Esophagus squamous epithelium (tissue), 5 donors: ENCODE measurements around the gene PTPN20. TPM values are rescaled to one million over a fixed set of nuclear protein-coding genes. Genes with fewer than 3 reads are reported as not detected.

Source experiments
- DNase-seq: peaks from one replicate; lab custom pipeline; 2025; lab: John Stamatoyannopoulos, UW
- H3K27ac ChIP-seq, 4 donors: fragments of 200-600 bp; sonication (generic); one replicate each; pipeline ENCODE4 v1.5.1; 2016 to 2019; ENCODE audit warnings: mild to moderate bottlenecking in 1 of 4
- H3K27me3 ChIP-seq, 4 donors: fragments of 200-600 bp; sonication (generic); 1 replicate in 3 of 4; 2 replicates in 1 of 4; pipeline versions ENCODE4 v1.5.1 to v1.6.0; 2017 to 2021; ENCODE audit warnings: antibody characterized with exemption in 1 of 4
- H3K36me3 ChIP-seq, 3 donors: fragments of 200-600 bp; sonication (generic); one replicate each; pipeline ENCODE4 v1.5.1; 2016 to 2019
- H3K4me1 ChIP-seq, 3 donors: fragments of 200-600 bp; sonication (generic); one replicate each; pipeline ENCODE4 v1.5.1; 2017 to 2019
- H3K4me3 ChIP-seq, 4 donors: fragments of 200-600 bp; sonication (generic); 1 replicate in 3 of 4; 2 replicates in 1 of 4; pipeline ENCODE4 v1.5.1; 2016 to 2019; ENCODE audit warnings: mild to moderate bottlenecking in 2 of 4, moderate library complexity in 1 of 4
- H3K9me3 ChIP-seq, 3 donors: fragments of 200-600 bp; sonication (generic); one replicate each; pipeline ENCODE4 v1.5.1; 2016 to 2019
- CTCF ChIP-seq, 6 experiments: fragments of 450-650 bp in 4 of 6; fragments of 200-600 bp in 2 of 6; sonication (generic) in 2 of 6; IDR thresholded peaks; one replicate each; pipeline ENCODE4 v1.5.1; 2016 to 2019; ENCODE audit warnings: antibody characterized with exemption in 6 of 6, mild to moderate bottlenecking in 4 of 6, moderate library complexity in 4 of 6
- POLR2A ChIP-seq, 4 donors: fragments of 450-650 bp; IDR thresholded peaks; one replicate each; pipeline ENCODE4 v1.6.1; 2017; ENCODE audit warnings: antibody characterized with exemption in 4 of 4, mild to moderate bottlenecking in 4 of 4, moderate library complexity in 3 of 4
- WGBS, 2 donors: methylation state at CpG; one replicate each; pipeline ENCODE4 v1.1.5; 2018; 5-methylcytosine and 5-hydroxymethylcytosine counted together
- intact Hi-C: fragments of 100-400 bp; cut with DNase I; formaldehyde crosslinking; loops from one replicate; pipeline ENCODE4 v1.15.0; 2022
- total RNA-seq, 4 donors: library from RNA; depleted of rRNA; stranded (reverse); fragments of >200 nt; gene quantifications; one replicate each; pipeline ENCODE4 v1.1.0, GENCODE V29; 2016
- donor health status: DM: yes; HTN: yes; CAD: no.

The PTPN20 gene
- total RNA-seq, 4 donors from 2014 or later: 1.8 to 7.5 (median 5.0) TPM

- 80 to 90% methylated on average over 2 to 3 of the region's 4 CpGs for WGBS, 2 donors
- H3K27ac ChIP-seq: no peak overlapping the region
- H3K4me1 ChIP-seq: no peaks in the 10 kb centered on the region
- no peak for TF ChIP-seq CTCF (IDR thresholded peaks at IDR 0.05)
- no peak for TF ChIP-seq POLR2A (IDR thresholded peaks at IDR 0.05)
- DNase-seq: no peak
- no peaks in the 10 kb centered on the region for H3K36me3 ChIP-seq
- no peak overlapping the region for H3K4me3 ChIP-seq
- intact Hi-C loops: no loop called here
- peaks cover 0 to 12% (median 0%) of the 10 kb centered on the region in 4 donors for H3K27me3 ChIP-seq
- no peaks in the 10 kb centered on the region for H3K9me3 ChIP-seq
These were observed 124.7 kb downstream of the PTPN20 start for GRCh38 chr10:47035819-47036337.

GRCh38 chr10:47036771-47037170, 125.5 kb downstream of the PTPN20 start:
- H3K27me3 ChIP-seq: peaks cover 0 to 12% (median 0%) of the 10 kb centered on the region in 4 donors
- H3K27ac ChIP-seq: no peak overlapping the region
- DNase-seq: no peak
- no peaks in the 10 kb centered on the region for H3K36me3 ChIP-seq
- H3K9me3 ChIP-seq: no peaks in the 10 kb centered on the region
- intact Hi-C loops: no loop called here
- no peaks in the 10 kb centered on the region for H3K4me1 ChIP-seq
- no peak for TF ChIP-seq POLR2A (IDR thresholded peaks at IDR 0.05)
- TF ChIP-seq CTCF (IDR thresholded peaks at IDR 0.05): no peak
- 60 to 77% methylated on average over 1 to 2 of the region's 7 CpGs for WGBS, 2 donors
- H3K4me3 ChIP-seq: no peak overlapping the region

DNA sequence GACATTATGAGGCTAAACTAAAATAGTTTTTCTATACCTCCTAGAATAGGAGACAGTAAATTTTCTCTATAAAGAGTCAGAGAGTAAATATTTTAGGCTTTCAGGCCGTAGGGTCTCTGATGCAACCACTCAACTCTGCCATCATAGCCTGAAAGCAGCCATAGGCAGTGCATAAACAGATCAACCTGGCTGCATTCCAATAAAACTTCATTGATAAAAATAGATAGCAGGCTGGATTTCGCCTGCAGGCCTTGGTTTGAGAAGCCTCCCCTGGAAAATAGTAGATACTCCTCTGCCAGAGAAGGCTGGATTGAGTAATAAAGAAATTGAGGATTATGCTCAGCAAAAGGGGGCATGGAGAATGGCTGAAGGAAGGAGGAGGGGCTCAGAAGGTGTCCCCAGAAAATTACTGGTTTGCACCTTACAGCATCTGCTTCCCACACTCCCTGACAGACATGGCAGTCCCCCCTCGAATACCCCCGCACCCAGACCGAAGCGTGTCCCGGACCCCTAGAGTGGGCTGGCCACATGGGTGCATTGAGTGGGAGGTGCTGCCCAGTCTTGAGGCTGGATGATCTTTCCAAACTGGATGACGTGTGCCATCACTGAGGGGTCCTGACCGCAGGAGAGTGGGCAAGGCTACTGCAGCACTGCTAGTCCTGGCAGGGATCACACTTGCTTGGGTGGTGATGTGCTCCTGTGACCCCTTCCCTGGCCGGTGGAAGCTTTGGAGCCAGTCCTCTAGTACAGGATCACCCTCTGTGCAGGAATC, 126.6 kb downstream of the PTPN20 start:
- no peaks in the 10 kb centered on the region for H3K36me3 ChIP-seq
- no peak for DNase-seq
- TF ChIP-seq CTCF (IDR thresholded peaks at IDR 0.05) (no peak), POLR2A (IDR thresholded peaks at IDR 0.05) (no peak)

DNA sequence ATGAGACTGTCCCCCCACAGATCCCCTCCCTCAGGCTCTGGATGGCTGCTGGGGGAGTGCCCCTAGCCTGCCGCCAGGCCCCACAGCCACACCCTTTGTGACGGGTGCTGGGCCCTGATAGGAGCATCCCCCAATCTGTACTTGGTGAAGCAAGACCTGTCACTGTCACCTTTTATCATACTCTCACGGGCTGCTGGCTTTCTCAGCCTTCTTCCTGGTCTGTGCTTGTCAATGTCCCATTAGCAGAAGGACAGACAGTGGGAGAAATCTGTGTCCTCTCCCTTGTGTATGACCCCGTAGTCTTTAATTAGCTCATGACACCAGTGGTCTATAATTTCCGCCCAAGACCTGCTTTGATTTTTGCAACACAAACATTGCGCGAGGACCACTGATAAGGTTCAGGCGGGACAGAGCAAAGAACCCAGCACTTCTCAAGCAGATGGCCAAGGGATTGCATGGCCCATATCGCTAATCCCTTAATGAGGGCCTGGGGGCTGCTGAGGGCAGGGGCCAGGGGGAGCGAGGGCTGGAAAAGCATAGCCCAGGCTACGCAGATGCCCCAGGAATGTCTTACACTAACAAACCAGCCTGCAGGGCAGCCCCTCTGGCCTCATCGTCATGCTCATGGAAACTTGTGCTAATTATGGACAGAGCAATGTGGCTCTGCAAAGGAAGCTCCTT, 127.8 kb downstream of the PTPN20 start:
- Histone ChIP-seq H3K27me3 (peaks cover 0 to 12% (median 0%) of the 10 kb centered on the region in 4 donors), H3K27ac (no peak overlapping the region), H3K4me1 (no peaks in the 10 kb centered on the region), H3K36me3 (no peaks in the 10 kb centered on the region), H3K4me3 (no peak overlapping the region), H3K9me3 (no peaks in the 10 kb centered on the region)
- DNase-seq: no peak
- intact Hi-C loops: no loop called here
- WGBS, 2 donors: 53 to 64% methylated on average over 3 to 9 of the region's 12 CpGs
- TF ChIP-seq CTCF (IDR thresholded peaks at IDR 0.05): no peak

More for the DNA sequence above, 126.6 kb downstream of the PTPN20 start:
- no peaks in the 10 kb centered on the region for H3K4me1 ChIP-seq
- peaks cover 0 to 12% (median 0%) of the 10 kb centered on the region in 4 donors for H3K27me3 ChIP-seq
- intact Hi-C loops: no loop called here
- 71 to 74% methylated on average over 7 to 8 of the region's 10 CpGs for WGBS, 2 donors
- no peak overlapping the region for H3K4me3 ChIP-seq
- H3K9me3 ChIP-seq: no peaks in the 10 kb centered on the region
- H3K27ac ChIP-seq: no peak overlapping the region

- no peaks in the 10 kb centered on the region for H3K36me3 ChIP-seq
- no peak overlapping the region for H3K4me3 ChIP-seq
- intact Hi-C loops: no loop called here
- TF ChIP-seq CTCF (IDR thresholded peaks at IDR 0.05) (no peak), POLR2A (IDR thresholded peaks at IDR 0.05) (no peak)
- H3K4me1 ChIP-seq: no peaks in the 10 kb centered on the region
- WGBS, 2 donors: 38% methylated on average over 2 of the region's 4 CpGs; no CpG with 5 or more reads in 1 of the 2 donors
- no peaks in the 10 kb centered on the region for H3K9me3 ChIP-seq
- H3K27ac ChIP-seq: no peak overlapping the region
- DNase-seq: no peak
- peaks cover 0 to 12% (median 0%) of the 10 kb centered on the region in 4 donors for H3K27me3 ChIP-seq
These were observed 128.3 kb downstream of the PTPN20 start for GRCh38 chr10:47039562-47039913.
